Activated naive CD8-positive, alpha-beta T cell treated with anti-CD3 and anti-CD28 coated beads, Interleukin-2, amount 50 U/mL, for 24 hours (primary cell): ENCODE measurements around the gene TSPAN18.

Source experiments
- ATAC-seq: fragments of 150-1000 bp; cut with Tn5 transposase; one replicate; pipeline ENCODE4 v1.10.0; 2021
- DNase-seq: peaks from one replicate; pipeline ENCODE4 v3.0.0; 2021
- H3K27ac Mint-ChIP-seq: one replicate; pipeline ENCODE4 v1.8.0; 2021; ENCODE audit warnings: mild to moderate bottlenecking, mixed read lengths
- H3K27me3 Mint-ChIP-seq: one replicate; pipeline ENCODE4 v1.8.0; 2021; ENCODE audit warnings: mixed read lengths
- H3K36me3 Mint-ChIP-seq: one replicate; pipeline ENCODE4 v1.8.0; 2021; ENCODE audit warnings: low read depth, mixed read lengths
- H3K4me1 Mint-ChIP-seq: one replicate; pipeline ENCODE4 v1.8.0; 2021; ENCODE audit warnings: mixed read lengths
- H3K4me3 Mint-ChIP-seq: one replicate; pipeline ENCODE4 v1.8.0; 2021; ENCODE audit warnings: mild to moderate bottlenecking, moderate library complexity, mixed read lengths
- H3K9me3 Mint-ChIP-seq: one replicate; pipeline ENCODE4 v1.8.0; 2021; ENCODE audit warnings: mixed read lengths

TSPAN18 gene

GRCh38 chr11:44831605-44832394 lies 105.0 kb downstream of the TSPAN18 start:
- ATAC-seq (no peak), DNase-seq (no peak)
- no peak overlapping the region for H3K27ac Mint-ChIP-seq
- no peaks in the 10 kb centered on the region for H3K36me3 Mint-ChIP-seq
- H3K4me3 Mint-ChIP-seq: no peak overlapping the region
- no peaks in the 10 kb centered on the region for H3K9me3 Mint-ChIP-seq
- no peaks in the 10 kb centered on the region for H3K4me1 Mint-ChIP-seq
- peaks cover 12% of the 10 kb centered on the region for H3K27me3 Mint-ChIP-seq

- ATAC-seq: no peak
- no peaks in the 10 kb centered on the region for H3K4me1 Mint-ChIP-seq
- no peaks in the 10 kb centered on the region for H3K9me3 Mint-ChIP-seq
- DNase-seq: no peak
- no peak overlapping the region for H3K4me3 Mint-ChIP-seq
- H3K27ac Mint-ChIP-seq: no peak overlapping the region
- H3K36me3 Mint-ChIP-seq: no peaks in the 10 kb centered on the region
- H3K27me3 Mint-ChIP-seq: peaks cover 12% of the 10 kb centered on the region
Measured at GRCh38 chr11:44832452-44832851, 105.7 kb downstream of the TSPAN18 start.

GRCh38 chr11:44833221-44833876 lies 106.6 kb downstream of the TSPAN18 start:
- no peak overlapping the region for H3K27ac Mint-ChIP-seq
- H3K9me3 Mint-ChIP-seq: peaks cover 5% of the 10 kb centered on the region
- no peaks in the 10 kb centered on the region for H3K36me3 Mint-ChIP-seq
- no peak for ATAC-seq
- H3K27me3 Mint-ChIP-seq: peaks cover 14% of the 10 kb centered on the region
- DNase-seq: no peak
- H3K4me3 Mint-ChIP-seq: no peak overlapping the region
- no peaks in the 10 kb centered on the region for H3K4me1 Mint-ChIP-seq

GRCh38 chr11:44833877-44834452 lies 107.2 kb downstream of the TSPAN18 start:
- DNase-seq (no peak), ATAC-seq (no peak)
- H3K9me3 Mint-ChIP-seq: peaks cover 6% of the 10 kb centered on the region
- no peak overlapping the region for H3K4me3 Mint-ChIP-seq
- H3K36me3 Mint-ChIP-seq: no peaks in the 10 kb centered on the region
- H3K27ac Mint-ChIP-seq: no peak overlapping the region
- H3K4me1 Mint-ChIP-seq: no peaks in the 10 kb centered on the region
- peaks cover 16% of the 10 kb centered on the region for H3K27me3 Mint-ChIP-seq

- H3K36me3 Mint-ChIP-seq: no peaks in the 10 kb centered on the region
- peaks cover 6% of the 10 kb centered on the region for H3K9me3 Mint-ChIP-seq
- H3K27me3 Mint-ChIP-seq: peaks cover 16% of the 10 kb centered on the region
- ATAC-seq (no peak), DNase-seq (no peak)
- no peak overlapping the region for H3K27ac Mint-ChIP-seq
- no peak overlapping the region for H3K4me3 Mint-ChIP-seq
- H3K4me1 Mint-ChIP-seq: no peaks in the 10 kb centered on the region
Measured at GRCh38 chr11:44834846-44835245, 108.1 kb downstream of the TSPAN18 start.

GRCh38 chr11:44835296-44835695 lies 108.5 kb downstream of the TSPAN18 start:
- no peak for DNase-seq
- ATAC-seq: no peak
- Mint-ChIP-seq H3K36me3 (no peaks in the 10 kb centered on the region), H3K4me3 (no peak overlapping the region), H3K27ac (no peak overlapping the region), H3K4me1 (no peaks in the 10 kb centered on the region), H3K9me3 (peaks cover 6% of the 10 kb centered on the region), H3K27me3 (peaks cover 16% of the 10 kb centered on the region)

- no peaks in the 10 kb centered on the region for H3K36me3 Mint-ChIP-seq
- H3K27ac Mint-ChIP-seq: no peak overlapping the region
- H3K4me3 Mint-ChIP-seq: no peak overlapping the region
- peaks cover 6% of the 10 kb centered on the region for H3K9me3 Mint-ChIP-seq
- no peak for ATAC-seq
- H3K27me3 Mint-ChIP-seq: peaks cover 15% of the 10 kb centered on the region
- H3K4me1 Mint-ChIP-seq: no peaks in the 10 kb centered on the region
- no peak for DNase-seq
Measured at GRCh38 chr11:44835938-44836337, 109.2 kb downstream of the TSPAN18 start.

- Mint-ChIP-seq H3K27me3 (peaks cover 10% of the 10 kb centered on the region), H3K9me3 (peaks cover 10% of the 10 kb centered on the region), H3K36me3 (no peaks in the 10 kb centered on the region), H3K4me3 (no peak overlapping the region), H3K4me1 (no peaks in the 10 kb centered on the region), H3K27ac (no peak overlapping the region)
- DNase-seq (no peak), ATAC-seq (no peak)
Measured at GRCh38 chr11:44837661-44838060, 110.9 kb downstream of the TSPAN18 start.

- Mint-ChIP-seq H3K4me1 (no peaks in the 10 kb centered on the region), H3K9me3 (peaks cover 25% of the 10 kb centered on the region), H3K27ac (no peak overlapping the region), H3K36me3 (peaks cover 3% of the 10 kb centered on the region), H3K27me3 (peaks cover 6% of the 10 kb centered on the region), H3K4me3 (no peak overlapping the region)
- ATAC-seq (no peak), DNase-seq (no peak)
Measured at GRCh38 chr11:44839458-44840084, 112.8 kb downstream of the TSPAN18 start.

GRCh38 chr11:44840085-44840478 lies 113.3 kb downstream of the TSPAN18 start:
- no peaks in the 10 kb centered on the region for H3K4me1 Mint-ChIP-seq
- H3K36me3 Mint-ChIP-seq: peaks cover 3% of the 10 kb centered on the region
- DNase-seq (no peak), ATAC-seq (no peak)
- H3K4me3 Mint-ChIP-seq: no peak overlapping the region
- H3K27ac Mint-ChIP-seq: no peak overlapping the region
- H3K27me3 Mint-ChIP-seq: peaks cover 4% of the 10 kb centered on the region
- H3K9me3 Mint-ChIP-seq: peaks cover 27% of the 10 kb centered on the region

- H3K27me3 Mint-ChIP-seq: peaks cover 4% of the 10 kb centered on the region
- H3K9me3 Mint-ChIP-seq: peaks cover 27% of the 10 kb centered on the region
- ATAC-seq (no peak), DNase-seq (no peak)
- H3K27ac Mint-ChIP-seq: no peak overlapping the region
- peaks cover 3% of the 10 kb centered on the region for H3K36me3 Mint-ChIP-seq
- no peaks in the 10 kb centered on the region for H3K4me1 Mint-ChIP-seq
- no peak overlapping the region for H3K4me3 Mint-ChIP-seq
Measured at GRCh38 chr11:44840521-44841251, 113.9 kb downstream of the TSPAN18 start.

GRCh38 chr11:44842220-44842619 lies 115.5 kb downstream of the TSPAN18 start:
- peaks cover 31% of the 10 kb centered on the region for H3K9me3 Mint-ChIP-seq
- H3K27ac Mint-ChIP-seq: no peak overlapping the region
- DNase-seq (no peak), ATAC-seq (no peak)
- H3K36me3 Mint-ChIP-seq: peaks cover 5% of the 10 kb centered on the region
- H3K4me3 Mint-ChIP-seq: no peak overlapping the region
- no peaks in the 10 kb centered on the region for H3K4me1 Mint-ChIP-seq
- peaks cover 7% of the 10 kb centered on the region for H3K27me3 Mint-ChIP-seq

GRCh38 chr11:44846852-44847251 lies 120.1 kb downstream of the TSPAN18 start:
- H3K9me3 Mint-ChIP-seq: peaks cover 24% of the 10 kb centered on the region
- ATAC-seq (no peak), DNase-seq (no peak)
- peaks cover 14% of the 10 kb centered on the region for H3K27me3 Mint-ChIP-seq
- H3K4me1 Mint-ChIP-seq: no peaks in the 10 kb centered on the region
- no peak overlapping the region for H3K4me3 Mint-ChIP-seq
- no peak overlapping the region for H3K27ac Mint-ChIP-seq
- peaks cover 5% of the 10 kb centered on the region for H3K36me3 Mint-ChIP-seq

GRCh38 chr11:44847316-44847715 lies 120.6 kb downstream of the TSPAN18 start:
- ATAC-seq (no peak), DNase-seq (no peak)
- Mint-ChIP-seq H3K9me3 (peaks cover 24% of the 10 kb centered on the region), H3K27ac (no peak overlapping the region), H3K4me1 (no peaks in the 10 kb centered on the region), H3K27me3 (peaks cover 15% of the 10 kb centered on the region), H3K4me3 (no peak overlapping the region), H3K36me3 (peaks cover 5% of the 10 kb centered on the region)
